HepG2 (cell line): ENCODE results near the gene MLLT11. TPM values are rescaled to one million over a fixed set of nuclear protein-coding genes. Genes with fewer than 3 reads are reported as not detected.

Source experiments
- AHDC1 ChIP-seq: sonication (generic); formaldehyde crosslinking; IDR thresholded peaks from 2 replicates; pipeline ENCODE4 v1.5.1; 2020; ENCODE audit warnings: mild to moderate bottlenecking, missing genetic modification reagents, borderline replicate concordance
- ATF4 ChIP-seq, 2 experiments: fragments of 450-650 bp in 1 of 2; sonication (generic) in 1 of 2; formaldehyde crosslinking; IDR thresholded peaks; 2 replicates each; pipeline versions ENCODE4 v1.5.0 to v1.8.0; 2020 to 2022; ENCODE audit warnings: mild to moderate bottlenecking in 1 of 2, missing genetic modification reagents in 1 of 2
- FOXP4 ChIP-seq: sonication (generic); formaldehyde crosslinking; IDR thresholded peaks from 2 replicates; pipeline ENCODE4 v1.4.0; 2020; ENCODE audit warnings: missing genetic modification reagents
- HIC2 ChIP-seq: sonication (generic); formaldehyde crosslinking; IDR thresholded peaks from 2 replicates; pipeline ENCODE4 v1.9.0; 2022; ENCODE audit warnings: low read depth, missing genetic modification reagents
- NFKBIZ ChIP-seq: IDR thresholded peaks from 2 replicates; pipeline ENCODE4 v1.6.1; 2018; ENCODE audit warnings: missing genetic modification reagents, missing compliant biosample characterization
- SALL2 ChIP-seq: sonication (generic); formaldehyde crosslinking; IDR thresholded peaks from 2 replicates; pipeline ENCODE4 v1.8.1; 2023; ENCODE audit warnings: mild to moderate bottlenecking, missing genetic modification reagents, inconsistent platforms
- SIN3A ChIP-seq: IDR thresholded peaks from 2 replicates; pipeline ENCODE4 v1.6.1; 2011; ENCODE audit warnings: low read depth, mild to moderate bottlenecking, control low read depth, low read length, borderline replicate concordance
- ZBED4 ChIP-seq: sonication (generic); formaldehyde crosslinking; IDR thresholded peaks from 2 replicates; pipeline ENCODE4 v1.4.0; 2020; ENCODE audit warnings: missing genetic modification reagents, borderline replicate concordance
- ZNF138 ChIP-seq: sonication (generic); formaldehyde crosslinking; IDR thresholded peaks from 2 replicates; pipeline ENCODE4 v1.5.0; 2020; ENCODE audit warnings: mild to moderate bottlenecking, low read depth, missing genetic modification reagents
- ZNF180 ChIP-seq: sonication (generic); formaldehyde crosslinking; IDR thresholded peaks from 2 replicates; pipeline ENCODE4 v1.4.0; 2020; ENCODE audit warnings: low read depth, missing genetic modification reagents, borderline replicate concordance
- polyA plus RNA-seq, 8 experiments: library from polyadenylated mRNA; depleted of rRNA in 3 of 8; stranded (reverse) in 7 of 8; unstranded in 1 of 8; fragments of >200 nt; fragmentation: Illumina TruSeq in 4 of 8; extraction: Trizol in 4 of 8; gene quantifications; 2 replicates each; pipeline versions ENCODE4 v1.2.1 to v1.2.3, GENCODE V29; 2011 to 2016; ENCODE audit warnings: low read depth in 4 of 8, missing spikeins in 1 of 8, mixed read lengths in 1 of 8; ENCODE audit not compliant: insufficient read depth in 1 of 8
- total RNA-seq, 5 experiments: library from RNA; depleted of rRNA; stranded (reverse); fragments of >200 nt; fragmentation: Illumina TruSeq; extraction: Trizol; gene quantifications; 2 replicates each; pipeline ENCODE4 v1.2.3, GENCODE V29; 2016; ENCODE audit warnings: low read depth in 1 of 5

The MLLT11 gene
- total and polyA plus RNA-seq, 2 of the 13 experiments (the other 11 are each of a cell fraction or from before 2014, with no cell fraction given) = 0.21 to 0.22 TPM

- TF ChIP-seq HIC2 = no peak
- TF ChIP-seq ATF4 (CRISPR knock-in tag; IDR thresholded peaks at IDR 0.05) = no peak
- TF ChIP-seq SIN3A = 0 out of 2 replicates have a peak, but pooled peaks have one; percentile 12
- TF ChIP-seq ZNF138 (CRISPR knock-in tag) = no peak; the same call in 1 of the 2 replicates
- TF ChIP-seq FOXP4 (CRISPR knock-in tag) = no peak
- no peak for TF ChIP-seq ZBED4 (CRISPR knock-in tag)
- TF ChIP-seq AHDC1 = no peak
- peak; percentile 40; the same call in 1 of the 2 replicates for TF ChIP-seq SALL2 (CRISPR knock-in tag)
- no peak for TF ChIP-seq ZNF180 (CRISPR knock-in tag)
- TF ChIP-seq NFKBIZ (CRISPR knock-in tag) = no peak
Measured at GRCh38 chr1:151047925-151048644, 12.1 kb upstream of the MLLT11 start (continued).
